Endothelial cell of umbilical vein (primary cell): ENCODE measurements around the gene UPK3A. TPM values are rescaled to one million over a fixed set of nuclear protein-coding genes. Genes with fewer than 3 reads are reported as not detected.

ENCODE experiments used
- BruUV-seq: library from RNA; stranded (reverse); fragments of 400-500 nt; replicated peaks from 2 replicates; lab custom pipeline; 2021; lab: Mats Ljungman, UMichigan
- CTCF ChIA-PET: fragments of 300-600, 350-600 bp; sonication (Branson Sonifier 250); formaldehyde crosslinking; loops from one replicate; lab custom pipeline; 2021; ENCODE audit warnings: antibody characterized with exemption, inconsistent platforms; lab: Charles Lee
- POLR2A ChIA-PET: fragments of 300-600, 350-600 bp; sonication (Branson Sonifier 250); formaldehyde crosslinking; loops from one replicate; lab custom pipeline; 2021; ENCODE audit warnings: antibody characterized with exemption, inconsistent platforms; lab: Charles Lee
- DNase-seq: peaks from one replicate; pipeline ENCODE4 v3.0.0-alpha.2; 2011; ENCODE audit warnings: low read depth, low spot score
- FAIRE-seq: peaks from 2 replicates; lab custom pipeline; 2011; peaks lifted over from hg19 to GRCh38; lab: Jason Lieb, UNC
- H2AFZ ChIP-seq: 2 replicates; pipeline ENCODE4 v1.6.0; 2012; ENCODE audit warnings: low read depth, low read length, control low read depth, inconsistent platforms
- H3K27ac ChIP-seq: 2 replicates; pipeline ENCODE4 v1.5.1; 2011; ENCODE audit warnings: low read depth, mild to moderate bottlenecking, control low read depth, low read length, moderate library complexity; ENCODE audit not compliant: insufficient read depth
- H3K27me3 ChIP-seq, 2 experiments: 2 replicates each; pipeline versions ENCODE4 v1.6.0 to v1.6.1; 2011; ENCODE audit warnings: low read length in 2 of 2, mixed read lengths in 1 of 2; ENCODE audit not compliant: control insufficient read depth in 2 of 2, insufficient read depth in 2 of 2
- H3K36me3 ChIP-seq, 2 experiments: 2 replicates in 1 of 2; 3 replicates in 1 of 2; pipeline ENCODE4 v1.5.1; 2011; ENCODE audit warnings: low read length in 2 of 2, mild to moderate bottlenecking in 1 of 2, moderate library complexity in 1 of 2; ENCODE audit not compliant: control insufficient read depth in 2 of 2, insufficient read depth in 2 of 2; ENCODE audit errors: extremely low read depth in 1 of 2
- H3K4me1 ChIP-seq: 3 replicates; pipeline ENCODE4 v1.5.1; 2011; ENCODE audit warnings: mild to moderate bottlenecking, low read length; ENCODE audit not compliant: control insufficient read depth, insufficient read depth; ENCODE audit errors: extremely low read depth
- H3K4me2 ChIP-seq: 2 replicates; pipeline ENCODE4 v1.6.1; 2011; ENCODE audit warnings: low read length, control low read depth, mixed read lengths; ENCODE audit not compliant: insufficient read depth
- H3K4me3 ChIP-seq, 3 experiments: fragments of 200-600 bp in 1 of 3; sonication (generic), shearing (Covaris generic) in 1 of 3; replicated peaks in 1 of 3; 2 replicates each; pipeline ENCODE4 v1.5.1; 2011 to 2016; ENCODE audit warnings: control low read depth in 3 of 3, low read length in 3 of 3, mild to moderate bottlenecking in 2 of 3, inconsistent platforms in 1 of 3, low read depth in 1 of 3, moderate library complexity in 1 of 3; ENCODE audit not compliant: insufficient read depth in 1 of 3
- H3K79me2 ChIP-seq: 2 replicates; pipeline ENCODE4 v1.6.0; 2012; ENCODE audit warnings: low read length, inconsistent platforms; ENCODE audit not compliant: control insufficient read depth, insufficient read depth
- H3K9ac ChIP-seq: replicated peaks from 2 replicates; pipeline ENCODE3; 2011; ENCODE audit warnings: low read length, control low read depth; ENCODE audit not compliant: insufficient read depth; ENCODE audit errors: extremely low read depth
- H3K9me1 ChIP-seq: replicated peaks from 3 replicates; pipeline ENCODE4 v1.6.0; 2011; ENCODE audit warnings: mild to moderate bottlenecking, low read length; ENCODE audit not compliant: control insufficient read depth, insufficient read depth; ENCODE audit errors: extremely low read depth
- H3K9me3 ChIP-seq: replicated peaks from 2 replicates; pipeline ENCODE4 v1.5.1; 2012; ENCODE audit warnings: low read length, inconsistent platforms; ENCODE audit not compliant: control insufficient read depth, insufficient read depth
- H4K20me1 ChIP-seq: replicated peaks from 2 replicates; pipeline ENCODE3; 2011; ENCODE audit warnings: mild to moderate bottlenecking, low read length; ENCODE audit not compliant: control insufficient read depth, insufficient read depth; ENCODE audit errors: extremely low read depth
- CTCF ChIP-seq, 2 donors: IDR thresholded peaks; 1 replicate in 1 of 2; 2 replicates in 1 of 2; pipeline ENCODE4 v1.5.1; 2011; ENCODE audit warnings: low read length in 2 of 2, mild to moderate bottlenecking in 2 of 2, moderate library complexity in 2 of 2, control low read depth in 1 of 2, inconsistent platforms in 1 of 2, low read depth in 1 of 2; ENCODE audit not compliant: insufficient read depth in 1 of 2; ENCODE audit errors: extremely low read depth in 1 of 2
- EZH2 ChIP-seq: IDR thresholded peaks from 2 replicates; pipeline ENCODE4 v1.6.1; 2012; ENCODE audit warnings: borderline replicate concordance, low read depth, mild to moderate bottlenecking, moderate library complexity, low read length, inconsistent platforms; ENCODE audit not compliant: severe bottlenecking
- FOS ChIP-seq: IDR thresholded peaks from 2 replicates; pipeline ENCODE4 v1.6.1; 2011; ENCODE audit warnings: mild to moderate bottlenecking, low read length, moderate library complexity, borderline replicate concordance; ENCODE audit not compliant: insufficient read depth
- GATA2 ChIP-seq: IDR thresholded peaks from 2 replicates; pipeline ENCODE4 v1.7.0; 2011; ENCODE audit warnings: low read depth, mild to moderate bottlenecking, moderate library complexity, mixed read lengths, low read length; ENCODE audit not compliant: insufficient read length, insufficient read depth
- JUN ChIP-seq: IDR thresholded peaks from 2 replicates; pipeline ENCODE4 v1.6.1; 2011; ENCODE audit warnings: borderline replicate concordance, low read depth; ENCODE audit not compliant: insufficient read length, insufficient read depth
- MYC ChIP-seq: IDR thresholded peaks from one replicate; pipeline ENCODE4 v1.6.1; 2011; ENCODE audit warnings: mild to moderate bottlenecking, low read depth, low read length
- POLR2A ChIP-seq: IDR thresholded peaks from 2 replicates; pipeline ENCODE4 v1.6.1; 2012; ENCODE audit warnings: low read depth, mild to moderate bottlenecking, control low read depth, low read length
- POLR2AphosphoS5 ChIP-seq: IDR thresholded peaks from 2 replicates; pipeline ENCODE4 v1.6.1; 2012; ENCODE audit warnings: low read depth, mild to moderate bottlenecking, control low read depth, low read length, moderate library complexity; ENCODE audit not compliant: insufficient read depth
- dilution Hi-C: fragments of 300-500 bp; cut with MboI; formaldehyde crosslinking; loops from one replicate; pipeline ENCODE4 v1.15.0; 2019; ENCODE audit warnings: low sequenced_read_pairs; ENCODE audit not compliant: extremely low pct_ligation_motif_present
- intact Hi-C: fragments of 100-400 bp; cut with micrococcal nuclease; formaldehyde crosslinking; loops from one replicate; pipeline ENCODE4 v1.10.0; 2022
- polyA plus RNA-seq, 4 experiments: library from polyadenylated mRNA; depleted of rRNA in 3 of 4; stranded (reverse) in 3 of 4; unstranded in 1 of 4; fragments of >200 nt; gene quantifications; 2 replicates each; pipeline versions ENCODE4 v1.2.1 to v1.2.3, GENCODE V29; 2011 to 2012; ENCODE audit warnings: missing spikeins in 1 of 4
- total RNA-seq: library from RNA; stranded (reverse); gene quantifications from 2 replicates; pipeline ENCODE4 v1.2.3, GENCODE V29; 2021
- TF ChIP-seq, protein P1 (sequence below): IDR thresholded peaks from 2 replicates; pipeline ENCODE4 v1.6.1; 2011; ENCODE audit not compliant: insufficient read depth, insufficient read length

The UPK3A gene
- total and polyA plus RNA-seq, 2 donors (not counting 3 experiments of a cell fraction or from before 2014, with no cell fraction given) = not detected

- Histone ChIP-seq H3K27me3 (no peaks in the 10 kb centered on the region), H3K36me3 (no peaks in the 10 kb centered on the region), H3K9ac (no peak overlapping the region), H3K4me2 (no peak overlapping the region), H4K20me1 (no peaks in the 10 kb centered on the region), H3K4me3 (no peak overlapping the region), H3K27ac (no peak overlapping the region), H3K9me3 (no peaks in the 10 kb centered on the region), H3K4me1 (peaks cover 40% of the 10 kb centered on the region), H3K9me1 (no peaks in the 10 kb centered on the region), H2AFZ (no peak overlapping the region), H3K79me2 (peaks cover 66% of the 10 kb centered on the region)
- POLR2A ChIA-PET = no interaction called here
- intact Hi-C loops (loop anchor here (5.0 to 10.0 kb wide), 3 partner anchors 47 to 1290 kb away; partner anchors contain the start of gene PARVB), dilution Hi-C loops (no loop called here)
- DNase-seq (no peak), FAIRE-seq (no peak)
- CTCF ChIA-PET = no interaction called here
- no TSS peak for BruUV-seq
- TF ChIP-seq CTCF (IDR thresholded peaks at IDR 0.05; ENCODE audit: extremely low read depth in 1 of 2, insufficient read depth in 1 of 2, low read depth in 1 of 2, low read length in 2 of 2) (no peak), POLR2A (no peak), MYC (no peak), JUN (no peak), GATA2 (no peak), FOS (no peak), EZH2 (no peak), POLR2AphosphoS5 (no peak)
- TF ChIP-seq, protein P1, sequence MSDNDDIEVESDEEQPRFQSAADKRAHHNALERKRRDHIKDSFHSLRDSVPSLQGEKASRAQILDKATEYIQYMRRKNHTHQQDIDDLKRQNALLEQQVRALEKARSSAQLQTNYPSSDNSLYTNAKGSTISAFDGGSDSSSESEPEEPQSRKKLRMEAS = no peak
Observed at GRCh38 chr22:45314786-45315185, 30.0 kb downstream of the UPK3A start.
